ENCODE data around the gene SVIL.
"Not testable (repeated sequence)": the region's sequence is repeated elsewhere in the genome, so short reads cannot be mapped to it uniquely, and the experiment has no call there.

SVIL gene

GRCh38 chr10:29451946-29452345 is 182.8 kb downstream of the SVIL start:
- no peak overlapping the region for H3K4me3 ChIP-seq (ENCODE audit: low read length in 2 of 2)
- no peaks in the 10 kb centered on the region for H3K9me3 ChIP-seq (ENCODE audit: control insufficient read depth in 2 of 2, low read length in 2 of 2)
- H3K9ac ChIP-seq (ENCODE audit: low read depth in 1 of 2, low read length in 2 of 2): no peak overlapping the region

GRCh38 chr10:29450405-29450804 is 184.4 kb downstream of the SVIL start:
- Histone ChIP-seq H3K9me3 (ENCODE audit: control insufficient read depth in 2 of 2, low read length in 2 of 2) (no peaks in the 10 kb centered on the region), H3K36me3 (ENCODE audit: control insufficient read depth in 2 of 2, insufficient read depth in 2 of 2, low read length in 2 of 2) (peaks cover 0 to 2% of the 10 kb centered on the region in 2 donors), H3K9ac (ENCODE audit: low read depth in 1 of 2, low read length in 2 of 2) (no peak overlapping the region), H3K4me1 (ENCODE audit: control insufficient read depth in 2 of 2, insufficient read depth in 2 of 2, low read length in 2 of 2) (peaks cover 0 to 3% of the 10 kb centered on the region in 2 donors), H3K27me3 (ENCODE audit: control insufficient read depth in 2 of 2, insufficient read depth in 2 of 2, low read length in 2 of 2) (no peaks in the 10 kb centered on the region), H3K27ac (ENCODE audit: low read depth in 2 of 2, low read length in 2 of 2) (no peak overlapping the region), H3K4me3 (ENCODE audit: low read length in 2 of 2) (no peak overlapping the region)

More at GRCh38 chr10:29451946-29452345, 182.8 kb downstream of the SVIL start:
- Histone ChIP-seq H3K27ac (ENCODE audit: low read depth in 2 of 2, low read length in 2 of 2) (no peak overlapping the region), H3K36me3 (ENCODE audit: control insufficient read depth in 2 of 2, insufficient read depth in 2 of 2, low read length in 2 of 2) (peaks cover 0 to 4% of the 10 kb centered on the region in 2 donors), H3K4me1 (ENCODE audit: control insufficient read depth in 2 of 2, insufficient read depth in 2 of 2, low read length in 2 of 2) (peaks cover 0 to 3% of the 10 kb centered on the region in 2 donors), H3K27me3 (ENCODE audit: control insufficient read depth in 2 of 2, insufficient read depth in 2 of 2, low read length in 2 of 2) (no peaks in the 10 kb centered on the region)

GRCh38 chr10:29448756-29449592 is 185.8 kb downstream of the SVIL start:
- not testable (repeated sequence) for H3K4me1 ChIP-seq (ENCODE audit: control insufficient read depth in 2 of 2, insufficient read depth in 2 of 2, low read length in 2 of 2); H3K27ac ChIP-seq (ENCODE audit: low read depth in 2 of 2, low read length in 2 of 2); H3K36me3 ChIP-seq (ENCODE audit: control insufficient read depth in 2 of 2, insufficient read depth in 2 of 2, low read length in 2 of 2); H3K27me3 ChIP-seq (ENCODE audit: control insufficient read depth in 2 of 2, insufficient read depth in 2 of 2, low read length in 2 of 2); H3K9me3 ChIP-seq (ENCODE audit: control insufficient read depth in 2 of 2, low read length in 2 of 2); H3K9ac ChIP-seq (ENCODE audit: low read depth in 1 of 2, low read length in 2 of 2)
- H3K4me3 ChIP-seq (ENCODE audit: low read length in 2 of 2): peak overlapping the region in 1 of 2 donors; percentile 31

- H3K27ac ChIP-seq (ENCODE audit: low read depth in 2 of 2, low read length in 2 of 2): no peak overlapping the region
- no peaks in the 10 kb centered on the region for H3K36me3 ChIP-seq (ENCODE audit: control insufficient read depth in 2 of 2, insufficient read depth in 2 of 2, low read length in 2 of 2)
- no peaks in the 10 kb centered on the region for H3K27me3 ChIP-seq (ENCODE audit: control insufficient read depth in 2 of 2, insufficient read depth in 2 of 2, low read length in 2 of 2)
- H3K9ac ChIP-seq (ENCODE audit: low read depth in 1 of 2, low read length in 2 of 2): no peak overlapping the region
- H3K4me3 ChIP-seq (ENCODE audit: low read length in 2 of 2): no peak overlapping the region
- H3K9me3 ChIP-seq (ENCODE audit: control insufficient read depth in 2 of 2, low read length in 2 of 2): no peaks in the 10 kb centered on the region
- peaks cover 0 to 3% of the 10 kb centered on the region in 2 donors for H3K4me1 ChIP-seq (ENCODE audit: control insufficient read depth in 2 of 2, insufficient read depth in 2 of 2, low read length in 2 of 2)
Measured at GRCh38 chr10:29448125-29448524, 186.6 kb downstream of the SVIL start.

GRCh38 chr10:29446327-29446726 is 188.4 kb downstream of the SVIL start:
- no peaks in the 10 kb centered on the region for H3K36me3 ChIP-seq (ENCODE audit: control insufficient read depth in 2 of 2, insufficient read depth in 2 of 2, low read length in 2 of 2)
- peaks cover 0 to 3% of the 10 kb centered on the region in 2 donors for H3K4me1 ChIP-seq (ENCODE audit: control insufficient read depth in 2 of 2, insufficient read depth in 2 of 2, low read length in 2 of 2)
- H3K9ac ChIP-seq (ENCODE audit: low read depth in 1 of 2, low read length in 2 of 2): no peak overlapping the region
- no peaks in the 10 kb centered on the region for H3K9me3 ChIP-seq (ENCODE audit: control insufficient read depth in 2 of 2, low read length in 2 of 2)
- H3K27me3 ChIP-seq (ENCODE audit: control insufficient read depth in 2 of 2, insufficient read depth in 2 of 2, low read length in 2 of 2): no peaks in the 10 kb centered on the region
- H3K27ac ChIP-seq (ENCODE audit: low read depth in 2 of 2, low read length in 2 of 2): no peak overlapping the region
- H3K4me3 ChIP-seq (ENCODE audit: low read length in 2 of 2): no peak overlapping the region

GRCh38 chr10:29443745-29444523 is 190.8 kb downstream of the SVIL start:
- Histone ChIP-seq H3K36me3 (ENCODE audit: control insufficient read depth in 2 of 2, insufficient read depth in 2 of 2, low read length in 2 of 2) (no peaks in the 10 kb centered on the region), H3K4me1 (ENCODE audit: control insufficient read depth in 2 of 2, insufficient read depth in 2 of 2, low read length in 2 of 2) (no peaks in the 10 kb centered on the region), H3K9ac (ENCODE audit: low read depth in 1 of 2, low read length in 2 of 2) (no peak overlapping the region), H3K4me3 (ENCODE audit: low read length in 2 of 2) (no peak overlapping the region), H3K9me3 (ENCODE audit: control insufficient read depth in 2 of 2, low read length in 2 of 2) (no peaks in the 10 kb centered on the region), H3K27me3 (ENCODE audit: control insufficient read depth in 2 of 2, insufficient read depth in 2 of 2, low read length in 2 of 2) (no peaks in the 10 kb centered on the region), H3K27ac (ENCODE audit: low read depth in 2 of 2, low read length in 2 of 2) (no peak overlapping the region)

GRCh38 chr10:29440981-29441380 is 193.8 kb downstream of the SVIL start:
- H3K27me3 ChIP-seq (ENCODE audit: control insufficient read depth in 2 of 2, insufficient read depth in 2 of 2, low read length in 2 of 2): no peaks in the 10 kb centered on the region
- no peaks in the 10 kb centered on the region for H3K4me1 ChIP-seq (ENCODE audit: control insufficient read depth in 2 of 2, insufficient read depth in 2 of 2, low read length in 2 of 2)
- no peaks in the 10 kb centered on the region for H3K36me3 ChIP-seq (ENCODE audit: control insufficient read depth in 2 of 2, insufficient read depth in 2 of 2, low read length in 2 of 2)
- no peak overlapping the region for H3K27ac ChIP-seq (ENCODE audit: low read depth in 2 of 2, low read length in 2 of 2)
- H3K9ac ChIP-seq (ENCODE audit: low read depth in 1 of 2, low read length in 2 of 2): no peak overlapping the region
- peaks cover 2 to 4% of the 10 kb centered on the region in 2 donors for H3K9me3 ChIP-seq (ENCODE audit: control insufficient read depth in 2 of 2, low read length in 2 of 2)
- no peak overlapping the region for H3K4me3 ChIP-seq (ENCODE audit: low read length in 2 of 2)

- H3K9ac ChIP-seq (ENCODE audit: low read depth in 1 of 2, low read length in 2 of 2); H3K4me3 ChIP-seq (ENCODE audit: low read length in 2 of 2); H3K27me3 ChIP-seq (ENCODE audit: control insufficient read depth in 2 of 2, insufficient read depth in 2 of 2, low read length in 2 of 2); H3K4me1 ChIP-seq (ENCODE audit: control insufficient read depth in 2 of 2, insufficient read depth in 2 of 2, low read length in 2 of 2); H3K36me3 ChIP-seq (ENCODE audit: control insufficient read depth in 2 of 2, insufficient read depth in 2 of 2, low read length in 2 of 2); H3K9me3 ChIP-seq (ENCODE audit: control insufficient read depth in 2 of 2, low read length in 2 of 2): not testable (repeated sequence)
- H3K27ac ChIP-seq (ENCODE audit: low read depth in 2 of 2, low read length in 2 of 2): peak overlapping the region in 1 of 2 donors; percentile 24
Measured at GRCh38 chr10:29439005-29439404, 195.8 kb downstream of the SVIL start.

- Histone ChIP-seq H3K36me3 (ENCODE audit: control insufficient read depth in 2 of 2, insufficient read depth in 2 of 2, low read length in 2 of 2) (no peaks in the 10 kb centered on the region), H3K4me1 (ENCODE audit: control insufficient read depth in 2 of 2, insufficient read depth in 2 of 2, low read length in 2 of 2) (no peaks in the 10 kb centered on the region), H3K4me3 (ENCODE audit: low read length in 2 of 2) (no peak overlapping the region), H3K27ac (ENCODE audit: low read depth in 2 of 2, low read length in 2 of 2) (no peak overlapping the region), H3K27me3 (ENCODE audit: control insufficient read depth in 2 of 2, insufficient read depth in 2 of 2, low read length in 2 of 2) (no peaks in the 10 kb centered on the region), H3K9ac (ENCODE audit: low read depth in 1 of 2, low read length in 2 of 2) (no peak overlapping the region), H3K9me3 (ENCODE audit: control insufficient read depth in 2 of 2, low read length in 2 of 2) (peaks cover 2 to 4% of the 10 kb centered on the region in 2 donors)
Measured at GRCh38 chr10:29438271-29438670, 196.5 kb downstream of the SVIL start.

- Histone ChIP-seq H3K9ac (ENCODE audit: low read depth in 1 of 2, low read length in 2 of 2) (no peak overlapping the region), H3K27me3 (ENCODE audit: control insufficient read depth in 2 of 2, insufficient read depth in 2 of 2, low read length in 2 of 2) (no peaks in the 10 kb centered on the region), H3K9me3 (ENCODE audit: control insufficient read depth in 2 of 2, low read length in 2 of 2) (peaks cover 2 to 4% of the 10 kb centered on the region in 2 donors), H3K27ac (ENCODE audit: low read depth in 2 of 2, low read length in 2 of 2) (no peak overlapping the region), H3K4me1 (ENCODE audit: control insufficient read depth in 2 of 2, insufficient read depth in 2 of 2, low read length in 2 of 2) (no peaks in the 10 kb centered on the region), H3K4me3 (ENCODE audit: low read length in 2 of 2) (no peak overlapping the region), H3K36me3 (ENCODE audit: control insufficient read depth in 2 of 2, insufficient read depth in 2 of 2, low read length in 2 of 2) (no peaks in the 10 kb centered on the region)
Measured at GRCh38 chr10:29437871-29438270, 196.9 kb downstream of the SVIL start.
